ENCODE measurements around the gene SNX13.

DNA sequence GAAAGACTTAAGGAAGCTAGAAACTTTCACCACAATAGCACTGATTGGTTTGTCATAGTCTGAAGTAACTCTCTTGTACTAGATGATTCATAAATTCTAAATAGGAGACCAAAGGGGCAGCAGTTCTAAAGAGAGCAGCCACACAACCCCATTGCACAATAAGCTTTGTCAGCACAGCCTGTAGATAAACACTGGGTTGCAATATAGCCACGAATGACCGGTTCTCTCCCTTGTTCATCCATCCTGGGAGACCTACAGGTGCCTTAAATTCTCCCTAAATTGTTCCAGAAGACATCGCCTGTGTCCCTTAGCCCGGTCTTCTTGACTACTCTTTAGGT, 167.0 kb downstream of the SNX13 start:
- TF ChIP-seq, protein P1, sequence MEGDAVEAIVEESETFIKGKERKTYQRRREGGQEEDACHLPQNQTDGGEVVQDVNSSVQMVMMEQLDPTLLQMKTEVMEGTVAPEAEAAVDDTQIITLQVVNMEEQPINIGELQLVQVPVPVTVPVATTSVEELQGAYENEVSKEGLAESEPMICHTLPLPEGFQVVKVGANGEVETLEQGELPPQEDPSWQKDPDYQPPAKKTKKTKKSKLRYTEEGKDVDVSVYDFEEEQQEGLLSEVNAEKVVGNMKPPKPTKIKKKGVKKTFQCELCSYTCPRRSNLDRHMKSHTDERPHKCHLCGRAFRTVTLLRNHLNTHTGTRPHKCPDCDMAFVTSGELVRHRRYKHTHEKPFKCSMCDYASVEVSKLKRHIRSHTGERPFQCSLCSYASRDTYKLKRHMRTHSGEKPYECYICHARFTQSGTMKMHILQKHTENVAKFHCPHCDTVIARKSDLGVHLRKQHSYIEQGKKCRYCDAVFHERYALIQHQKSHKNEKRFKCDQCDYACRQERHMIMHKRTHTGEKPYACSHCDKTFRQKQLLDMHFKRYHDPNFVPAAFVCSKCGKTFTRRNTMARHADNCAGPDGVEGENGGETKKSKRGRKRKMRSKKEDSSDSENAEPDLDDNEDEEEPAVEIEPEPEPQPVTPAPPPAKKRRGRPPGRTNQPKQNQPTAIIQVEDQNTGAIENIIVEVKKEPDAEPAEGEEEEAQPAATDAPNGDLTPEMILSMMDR (IDR thresholded peaks at IDR 0.05) = no peak
- TF ChIP-seq CEBPB (IDR thresholded peaks at IDR 0.05) (peak; percentile 71 to 87), RAD21 (conservative IDR thresholded peaks at IDR 0.05 in 1 of 2, IDR thresholded peaks at IDR 0.05 in 1 of 2) (no peak), POLR2A (IDR thresholded peaks at IDR 0.05; ENCODE audit: low read length) (no peak)
- TF ChIP-seq, protein P2, sequence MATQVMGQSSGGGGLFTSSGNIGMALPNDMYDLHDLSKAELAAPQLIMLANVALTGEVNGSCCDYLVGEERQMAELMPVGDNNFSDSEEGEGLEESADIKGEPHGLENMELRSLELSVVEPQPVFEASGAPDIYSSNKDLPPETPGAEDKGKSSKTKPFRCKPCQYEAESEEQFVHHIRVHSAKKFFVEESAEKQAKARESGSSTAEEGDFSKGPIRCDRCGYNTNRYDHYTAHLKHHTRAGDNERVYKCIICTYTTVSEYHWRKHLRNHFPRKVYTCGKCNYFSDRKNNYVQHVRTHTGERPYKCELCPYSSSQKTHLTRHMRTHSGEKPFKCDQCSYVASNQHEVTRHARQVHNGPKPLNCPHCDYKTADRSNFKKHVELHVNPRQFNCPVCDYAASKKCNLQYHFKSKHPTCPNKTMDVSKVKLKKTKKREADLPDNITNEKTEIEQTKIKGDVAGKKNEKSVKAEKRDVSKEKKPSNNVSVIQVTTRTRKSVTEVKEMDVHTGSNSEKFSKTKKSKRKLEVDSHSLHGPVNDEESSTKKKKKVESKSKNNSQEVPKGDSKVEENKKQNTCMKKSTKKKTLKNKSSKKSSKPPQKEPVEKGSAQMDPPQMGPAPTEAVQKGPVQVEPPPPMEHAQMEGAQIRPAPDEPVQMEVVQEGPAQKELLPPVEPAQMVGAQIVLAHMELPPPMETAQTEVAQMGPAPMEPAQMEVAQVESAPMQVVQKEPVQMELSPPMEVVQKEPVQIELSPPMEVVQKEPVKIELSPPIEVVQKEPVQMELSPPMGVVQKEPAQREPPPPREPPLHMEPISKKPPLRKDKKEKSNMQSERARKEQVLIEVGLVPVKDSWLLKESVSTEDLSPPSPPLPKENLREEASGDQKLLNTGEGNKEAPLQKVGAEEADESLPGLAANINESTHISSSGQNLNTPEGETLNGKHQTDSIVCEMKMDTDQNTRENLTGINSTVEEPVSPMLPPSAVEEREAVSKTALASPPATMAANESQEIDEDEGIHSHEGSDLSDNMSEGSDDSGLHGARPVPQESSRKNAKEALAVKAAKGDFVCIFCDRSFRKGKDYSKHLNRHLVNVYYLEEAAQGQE (IDR thresholded peaks at IDR 0.05) = no peak

Data from A549 (cell line).